22Rv1 (cell line): ENCODE measurements around the gene QRICH2.
"Not testable (repeated sequence)": the region's sequence is repeated elsewhere in the genome, so short reads cannot be mapped to it uniquely, and the experiment has no call there.

Experiments
- H3K27ac ChIP-seq: fragments of 450-650 bp; 2 replicates; pipeline ENCODE4 v1.5.1; 2017
- ZFX ChIP-seq: fragments of 450-650 bp; IDR thresholded peaks from 2 replicates; pipeline ENCODE4 v1.6.1; 2017; ENCODE audit warnings: antibody characterized with exemption, borderline replicate concordance
- TF ChIP-seq, protein P1 (sequence below): fragments of 450-650 bp; IDR thresholded peaks from 2 replicates; pipeline ENCODE4 v1.5.1; 2017; ENCODE audit warnings: mild to moderate bottlenecking

Gene QRICH2

DNA sequence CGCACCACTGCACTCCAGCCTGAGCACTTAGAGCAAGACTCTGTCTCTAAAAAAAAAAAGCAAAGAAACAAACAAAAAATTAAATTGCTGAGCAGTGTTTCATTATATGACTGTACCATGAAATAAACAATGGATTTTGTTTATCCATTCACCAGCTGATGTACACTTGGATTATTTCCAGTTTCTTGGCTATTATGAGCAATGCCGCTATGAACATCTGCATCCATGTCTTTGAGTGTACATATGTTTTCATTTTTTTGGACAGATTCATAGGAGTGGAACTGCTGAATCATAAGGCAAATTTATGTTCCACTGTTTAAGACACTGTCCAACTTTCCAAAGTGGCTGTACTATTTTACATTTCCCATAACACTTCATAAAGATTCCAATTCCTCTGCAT lies 75.7 kb downstream of the QRICH2 start:
- TF ChIP-seq ZFX = no peak
- TF ChIP-seq, protein P1, sequence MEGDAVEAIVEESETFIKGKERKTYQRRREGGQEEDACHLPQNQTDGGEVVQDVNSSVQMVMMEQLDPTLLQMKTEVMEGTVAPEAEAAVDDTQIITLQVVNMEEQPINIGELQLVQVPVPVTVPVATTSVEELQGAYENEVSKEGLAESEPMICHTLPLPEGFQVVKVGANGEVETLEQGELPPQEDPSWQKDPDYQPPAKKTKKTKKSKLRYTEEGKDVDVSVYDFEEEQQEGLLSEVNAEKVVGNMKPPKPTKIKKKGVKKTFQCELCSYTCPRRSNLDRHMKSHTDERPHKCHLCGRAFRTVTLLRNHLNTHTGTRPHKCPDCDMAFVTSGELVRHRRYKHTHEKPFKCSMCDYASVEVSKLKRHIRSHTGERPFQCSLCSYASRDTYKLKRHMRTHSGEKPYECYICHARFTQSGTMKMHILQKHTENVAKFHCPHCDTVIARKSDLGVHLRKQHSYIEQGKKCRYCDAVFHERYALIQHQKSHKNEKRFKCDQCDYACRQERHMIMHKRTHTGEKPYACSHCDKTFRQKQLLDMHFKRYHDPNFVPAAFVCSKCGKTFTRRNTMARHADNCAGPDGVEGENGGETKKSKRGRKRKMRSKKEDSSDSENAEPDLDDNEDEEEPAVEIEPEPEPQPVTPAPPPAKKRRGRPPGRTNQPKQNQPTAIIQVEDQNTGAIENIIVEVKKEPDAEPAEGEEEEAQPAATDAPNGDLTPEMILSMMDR = no peak
- no peak overlapping the region for H3K27ac ChIP-seq

DNA sequence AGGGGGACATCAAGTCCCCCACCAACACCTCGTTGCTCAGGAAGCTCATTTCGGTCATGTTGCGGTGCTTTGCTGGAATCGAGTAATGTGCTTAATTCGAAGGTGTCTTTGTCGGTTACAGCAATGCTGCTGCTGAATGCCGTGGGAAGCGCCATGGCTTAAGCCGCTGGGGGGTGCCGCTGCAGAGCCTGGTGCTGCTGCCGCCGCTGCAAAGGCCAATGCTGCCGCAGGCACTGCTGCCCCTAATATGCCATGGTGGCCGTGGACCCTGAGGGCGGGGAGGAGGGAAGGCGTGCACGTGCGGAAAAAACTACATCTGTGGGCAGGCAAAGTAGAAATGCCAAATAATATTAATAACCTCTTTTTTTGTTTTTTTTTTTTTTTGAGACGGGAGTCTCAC lies 81.3 kb downstream of the QRICH2 start:
- not testable (repeated sequence) for H3K27ac ChIP-seq

DNA sequence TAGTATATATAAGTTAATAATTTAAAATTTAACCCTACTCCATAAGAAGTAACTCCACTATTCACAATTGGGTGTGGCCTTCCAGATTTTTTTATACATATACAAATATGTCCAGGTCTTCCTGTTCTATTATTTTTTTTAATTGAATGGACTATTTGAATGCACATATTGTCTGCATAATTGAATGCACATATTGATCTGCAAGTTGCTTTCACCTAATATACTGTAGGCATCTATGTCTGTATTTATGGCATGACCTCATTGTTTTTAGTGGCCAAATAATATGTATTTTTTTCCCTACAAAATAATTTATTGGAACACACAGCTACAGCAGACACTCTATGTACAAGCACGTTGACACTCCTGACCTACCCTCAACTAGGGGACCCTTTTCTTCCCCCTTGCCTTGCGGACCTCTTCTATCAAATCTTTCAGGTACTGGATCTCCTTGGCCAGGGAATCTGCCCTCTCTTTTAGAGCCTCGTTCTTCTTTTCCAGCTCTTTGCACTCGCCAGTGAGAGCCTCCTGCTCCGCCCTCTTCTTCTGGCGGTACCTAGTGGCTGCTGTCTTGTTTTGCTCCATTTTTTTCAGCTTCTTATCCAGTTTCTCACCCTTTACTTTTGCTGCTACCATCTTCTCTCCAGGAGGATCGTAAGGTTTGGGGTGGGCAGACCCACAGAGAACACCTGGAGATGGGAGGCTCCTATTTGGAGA lies 82.5 kb downstream of the QRICH2 start:
- H3K27ac ChIP-seq = not testable (repeated sequence)
